ENCODE data around the gene FGD3. TPM values are rescaled to one million over a fixed set of nuclear protein-coding genes. Genes with fewer than 3 reads are reported as not detected.

FGD3 gene
- total RNA-seq, 1 donor from 2014 or later, result 0.26 TPM

GRCh38 chr9:93080406-93080805 lies 133.1 kb downstream of the FGD3 start:
- Histone ChIP-seq H3K27me3 (ENCODE audit: control insufficient read depth, insufficient read depth, low read length) (no peaks in the 10 kb centered on the region), H3K36me3 (ENCODE audit: control insufficient read depth, insufficient read depth, low read length) (no peaks in the 10 kb centered on the region), H3K4me3 (ENCODE audit: low read depth, low read length) (no peak overlapping the region)
- no peak for TF ChIP-seq CTCF (IDR thresholded peaks at IDR 0.05; ENCODE audit: insufficient read depth, low read length, severe bottlenecking)
- FAIRE-seq (no peak), DNase-seq (ENCODE audit: low read depth) (no peak)

DNA sequence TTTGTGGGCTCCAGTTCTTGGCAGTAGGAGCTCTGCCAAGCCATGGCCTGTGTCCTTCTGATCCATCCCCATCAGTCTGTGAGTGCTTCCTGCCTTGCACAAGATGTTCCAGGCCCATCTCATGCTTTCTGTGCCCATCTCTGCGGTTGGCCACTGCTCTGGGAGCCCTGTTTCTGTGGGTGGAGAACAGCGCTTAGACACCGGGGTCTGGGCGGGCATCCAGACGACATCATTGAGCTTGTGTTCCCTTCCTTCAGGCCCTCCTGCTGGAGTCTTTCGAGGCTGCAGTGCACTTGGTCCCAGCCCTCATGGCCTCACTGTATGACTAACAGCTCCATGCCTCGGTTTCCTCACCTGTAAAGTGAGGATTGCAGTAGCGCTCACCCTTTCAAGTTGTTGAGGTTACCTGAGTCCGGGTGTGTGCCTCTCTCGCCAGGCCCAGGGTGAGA lies 133.8 kb downstream of the FGD3 start:
- Histone ChIP-seq H3K36me3 (ENCODE audit: control insufficient read depth, insufficient read depth, low read length) (no peaks in the 10 kb centered on the region), H3K27me3 (ENCODE audit: control insufficient read depth, insufficient read depth, low read length) (no peaks in the 10 kb centered on the region), H3K4me3 (ENCODE audit: low read depth, low read length) (no peak overlapping the region)
- no peak for TF ChIP-seq CTCF (IDR thresholded peaks at IDR 0.05; ENCODE audit: insufficient read depth, low read length, severe bottlenecking)
- DNase-seq (ENCODE audit: low read depth) (no peak), FAIRE-seq (no peak)

DNA sequence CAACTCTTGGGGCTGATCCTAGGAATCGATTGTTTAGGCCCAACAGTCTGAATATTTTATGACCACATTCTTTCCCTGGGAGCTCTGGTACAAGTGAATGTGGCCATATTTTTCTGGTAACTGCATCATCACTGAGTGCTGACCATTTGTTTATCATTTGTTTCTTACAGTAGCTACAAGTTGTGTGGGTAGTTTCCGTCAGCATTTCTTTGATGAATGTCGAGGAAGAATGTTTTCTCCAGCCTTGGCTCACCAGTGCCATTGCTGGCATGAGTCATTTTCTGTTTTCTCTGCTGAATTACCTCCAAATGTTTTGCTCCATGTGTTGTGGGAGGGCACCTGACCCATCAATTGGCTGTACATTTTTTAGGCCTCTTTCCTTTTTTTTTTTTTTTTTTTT lies 134.6 kb downstream of the FGD3 start:
- Histone ChIP-seq H3K4me3 (ENCODE audit: low read depth, low read length) (no peak overlapping the region), H3K27me3 (ENCODE audit: control insufficient read depth, insufficient read depth, low read length) (no peaks in the 10 kb centered on the region), H3K36me3 (ENCODE audit: control insufficient read depth, insufficient read depth, low read length) (no peaks in the 10 kb centered on the region)
- DNase-seq (ENCODE audit: low read depth) (no peak), FAIRE-seq (no peak)
- TF ChIP-seq CTCF (IDR thresholded peaks at IDR 0.05; ENCODE audit: insufficient read depth, low read length, severe bottlenecking), result no peak

- no peak overlapping the region for H3K4me3 ChIP-seq (ENCODE audit: low read depth, low read length)
- no peaks in the 10 kb centered on the region for H3K27me3 ChIP-seq (ENCODE audit: control insufficient read depth, insufficient read depth, low read length)
- FAIRE-seq (no peak), DNase-seq (ENCODE audit: low read depth) (no peak)
- no peak for TF ChIP-seq CTCF (IDR thresholded peaks at IDR 0.05; ENCODE audit: insufficient read depth, low read length, severe bottlenecking)
- no peaks in the 10 kb centered on the region for H3K36me3 ChIP-seq (ENCODE audit: control insufficient read depth, insufficient read depth, low read length)
These were observed 135.6 kb downstream of the FGD3 start for GRCh38 chr9:93082841-93083411.

- DNase-seq (ENCODE audit: low read depth) (no peak), FAIRE-seq (no peak)
- H3K4me3 ChIP-seq (ENCODE audit: low read depth, low read length), result no peak overlapping the region
- no peak for TF ChIP-seq CTCF (IDR thresholded peaks at IDR 0.05; ENCODE audit: insufficient read depth, low read length, severe bottlenecking)
- H3K36me3 ChIP-seq (ENCODE audit: control insufficient read depth, insufficient read depth, low read length), result no peaks in the 10 kb centered on the region
- no peaks in the 10 kb centered on the region for H3K27me3 ChIP-seq (ENCODE audit: control insufficient read depth, insufficient read depth, low read length)
These were observed 136.5 kb downstream of the FGD3 start for GRCh38 chr9:93083592-93084470.

Data from bronchial epithelial cell (primary cell).